NCI-H2107 treated with DMSO at 0.1 percent for 48 hours (cell line): ENCODE measurements around the gene ZNF74.
"Not testable (repeated sequence)": the region's sequence is repeated elsewhere in the genome, so short reads cannot be mapped to it uniquely, and the experiment has no call there.

Source experiments
- DNase-seq: peaks from one replicate; lab custom pipeline; 2025; ENCODE audit not compliant: unreplicated experiment; lab: John Stamatoyannopoulos, UW

The ZNF74 gene

DNA sequence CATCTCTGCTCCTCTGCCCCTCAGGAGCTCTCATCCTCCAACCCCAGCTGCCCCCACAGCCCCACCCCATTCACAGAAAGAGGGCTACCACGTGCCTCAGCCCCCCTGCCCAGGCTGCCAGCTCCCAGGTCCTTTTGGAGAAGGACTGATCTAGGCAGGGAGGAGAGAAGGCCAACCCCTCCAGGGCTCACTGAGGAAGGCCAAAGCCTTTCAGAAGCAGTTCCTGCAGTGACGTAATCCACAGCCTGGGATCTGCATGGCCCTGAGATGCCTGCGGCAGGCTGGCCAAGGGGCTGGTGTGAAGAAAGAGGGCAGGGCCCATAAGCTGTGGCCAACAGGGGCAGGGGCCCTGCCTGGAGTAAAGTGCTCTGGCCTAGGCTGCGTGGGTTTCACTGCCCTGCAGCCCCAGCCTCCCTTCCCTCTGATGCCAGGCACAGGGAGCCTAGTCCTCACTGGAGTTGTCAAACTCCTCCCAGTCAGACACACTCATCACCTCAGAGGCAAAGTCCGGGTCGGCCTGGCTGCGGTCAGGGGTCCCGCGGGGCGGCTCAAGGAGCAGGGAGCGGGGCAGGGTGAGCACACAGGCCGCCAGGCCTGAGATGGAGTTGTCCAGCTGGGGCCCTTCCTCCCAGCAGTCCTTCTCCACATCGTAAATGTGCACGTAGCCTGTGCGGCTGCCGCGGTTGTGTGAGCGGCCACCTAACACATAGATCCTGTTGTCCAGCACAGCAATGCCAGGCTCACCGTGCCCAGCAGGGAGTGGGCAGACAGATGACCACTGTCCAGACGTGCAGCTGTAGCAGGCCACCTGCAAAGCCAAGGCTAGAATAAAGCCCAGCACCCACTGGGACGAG, 47.9 kb downstream of the ZNF74 start:
- DNase-seq = no peak

DNA sequence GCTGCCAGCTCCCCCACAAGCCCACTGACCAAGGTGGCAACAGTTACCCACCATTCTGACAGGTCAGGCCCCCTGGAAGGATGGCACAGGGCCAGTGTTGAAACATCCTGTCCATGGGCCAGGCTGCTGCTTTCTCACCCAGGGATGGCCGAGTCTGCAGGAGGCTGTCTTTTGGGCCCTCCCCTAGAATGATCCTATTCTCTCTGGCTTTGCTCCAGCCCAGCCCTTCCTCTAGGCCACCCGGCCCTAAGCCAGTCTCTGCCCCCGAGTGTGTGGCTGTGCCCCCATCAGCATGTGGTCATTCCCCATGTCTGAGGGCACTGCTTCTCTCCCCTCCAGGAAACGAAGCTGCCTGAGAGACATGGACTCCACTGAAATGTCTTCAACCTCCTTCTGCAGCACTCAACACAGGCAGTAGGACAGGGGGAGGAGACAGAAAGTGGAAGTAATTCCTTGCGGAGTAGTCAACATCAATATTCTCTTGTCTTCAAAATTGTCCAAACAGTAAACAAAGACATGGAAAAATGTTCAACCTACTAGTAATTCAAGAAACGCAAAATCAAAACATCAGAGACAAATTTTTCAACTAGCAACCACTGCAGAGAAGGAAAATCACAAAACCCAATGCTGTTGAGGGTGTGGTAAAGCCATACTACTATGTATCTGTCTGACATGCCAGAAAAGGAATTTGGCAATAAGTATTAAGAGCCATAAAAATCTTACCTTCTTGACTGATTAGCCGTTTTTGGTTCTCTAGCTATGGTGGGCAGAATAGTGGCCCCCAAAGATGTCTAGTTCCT, 48.7 kb downstream of the ZNF74 start:
- DNase-seq = no peak

DNA sequence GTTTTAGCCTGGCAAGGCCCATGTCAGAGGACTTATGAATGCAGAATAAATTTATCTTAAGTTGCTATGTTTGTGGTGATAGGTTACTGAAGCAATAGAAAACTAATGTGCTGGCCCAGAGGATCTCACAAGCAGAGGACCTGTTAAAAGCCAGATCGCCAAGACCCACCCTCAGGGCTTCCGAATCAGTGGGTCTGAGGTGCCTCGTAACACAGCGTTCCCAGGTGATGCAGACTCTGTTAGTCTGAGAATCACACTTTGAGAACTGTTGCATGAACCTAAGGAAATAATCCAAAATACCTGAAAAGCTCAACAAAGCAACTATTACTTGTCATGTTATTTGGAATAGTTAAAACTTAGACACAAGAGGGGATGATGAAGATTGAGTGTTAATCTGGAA, 50.4 kb downstream of the ZNF74 start:
- DNase-seq = no peak

DNA sequence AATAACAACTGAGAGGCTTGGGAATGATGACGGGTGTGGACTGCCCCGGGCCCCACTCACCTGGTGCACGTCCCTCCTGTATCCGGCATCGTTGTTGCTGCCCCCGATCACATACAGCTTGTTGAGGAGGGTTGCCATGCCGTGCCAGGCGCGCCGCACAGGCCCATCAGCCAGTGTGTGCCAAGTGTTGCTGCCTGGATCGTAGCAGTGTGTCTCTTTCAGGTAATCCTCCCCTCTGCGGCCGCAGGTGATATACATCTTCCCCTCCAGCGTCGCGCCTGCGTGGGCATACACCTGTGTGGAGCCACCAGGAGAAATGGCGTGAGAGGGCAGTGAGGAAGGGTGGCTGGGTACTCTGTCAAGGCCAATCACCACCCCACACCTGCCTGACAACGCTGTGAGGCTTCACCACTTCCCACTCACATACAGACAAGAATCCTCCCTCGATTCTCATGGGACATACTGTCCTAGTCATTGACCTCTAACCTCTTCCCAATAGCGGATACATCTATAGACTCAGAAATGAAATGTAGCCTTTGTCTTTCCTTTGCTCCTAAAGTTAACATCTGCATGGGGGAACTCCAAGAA, 52.5 kb downstream of the ZNF74 start:
- DNase-seq = no peak

DNA sequence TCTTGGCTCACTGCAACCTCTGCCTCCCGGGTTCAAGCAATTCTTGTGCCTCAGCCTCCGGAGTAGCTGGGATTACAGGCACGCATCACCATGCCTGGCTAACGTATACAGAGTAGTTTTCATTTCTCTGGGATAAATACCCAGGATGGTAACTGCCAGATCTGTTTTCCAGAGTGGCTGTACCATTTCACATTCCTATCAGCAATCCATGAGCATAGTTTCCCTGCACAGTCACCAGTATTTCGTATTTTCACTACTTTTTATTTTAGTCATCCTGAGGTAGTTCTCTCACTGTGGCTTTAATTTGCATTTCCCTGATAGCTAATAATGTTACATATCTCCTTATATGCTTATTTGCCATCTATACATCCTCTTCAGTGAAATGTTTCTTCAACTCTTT, 54.7 kb downstream of the ZNF74 start:
- no peak for DNase-seq

DNA sequence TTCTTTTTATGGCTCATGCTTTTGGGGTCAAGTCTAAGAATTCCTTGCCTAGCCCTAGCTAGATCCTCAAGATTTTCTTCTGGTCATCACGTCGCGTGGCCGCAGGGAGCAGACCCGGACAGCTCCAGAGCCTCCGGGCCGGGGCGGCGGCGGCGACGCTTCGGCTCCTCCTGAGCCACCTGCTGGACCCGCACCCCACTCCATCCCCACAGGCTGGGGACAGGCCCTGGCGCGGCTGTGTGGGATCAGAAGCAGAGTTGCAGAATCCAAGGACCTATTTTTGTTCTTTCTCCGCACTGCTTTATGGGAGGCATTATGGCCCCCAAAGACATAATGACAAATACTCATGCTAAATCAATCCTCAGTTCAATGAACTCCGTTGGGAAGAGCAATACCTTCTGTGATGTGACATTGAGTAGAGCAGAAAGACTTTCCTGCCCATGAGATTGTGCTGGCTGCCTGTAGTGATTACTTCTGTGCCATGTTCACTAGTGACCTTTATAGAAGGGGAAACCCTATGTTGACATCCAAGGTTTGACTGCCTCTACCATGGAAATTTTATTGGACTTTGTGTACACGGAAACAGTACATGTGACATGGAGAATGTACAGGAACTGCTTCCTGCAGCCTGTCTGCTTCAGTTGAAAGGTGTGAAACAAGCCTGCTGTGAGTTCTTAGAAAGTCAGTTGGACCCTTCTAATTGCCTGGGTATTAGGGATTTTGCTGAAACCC, 56.0 kb downstream of the ZNF74 start:
- DNase-seq = no peak

DNA sequence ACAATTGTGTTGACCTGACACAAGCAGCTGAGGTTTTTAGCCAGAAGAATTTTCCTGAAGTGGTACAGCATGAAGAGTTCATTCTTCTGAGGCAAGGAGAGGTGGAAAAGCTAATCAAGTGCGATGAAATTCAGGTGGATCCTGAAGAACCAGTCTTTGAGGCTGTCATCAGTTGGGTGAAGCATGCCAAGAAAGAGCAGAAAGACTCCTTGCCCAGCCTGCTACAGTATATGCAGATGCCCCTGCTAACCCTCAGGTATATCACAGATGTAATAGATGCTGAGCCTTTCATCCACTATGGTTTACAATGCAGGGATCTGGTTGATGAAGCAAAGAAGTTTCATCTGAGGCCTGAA, 56.6 kb downstream of the ZNF74 start:
- no peak for DNase-seq

DNA sequence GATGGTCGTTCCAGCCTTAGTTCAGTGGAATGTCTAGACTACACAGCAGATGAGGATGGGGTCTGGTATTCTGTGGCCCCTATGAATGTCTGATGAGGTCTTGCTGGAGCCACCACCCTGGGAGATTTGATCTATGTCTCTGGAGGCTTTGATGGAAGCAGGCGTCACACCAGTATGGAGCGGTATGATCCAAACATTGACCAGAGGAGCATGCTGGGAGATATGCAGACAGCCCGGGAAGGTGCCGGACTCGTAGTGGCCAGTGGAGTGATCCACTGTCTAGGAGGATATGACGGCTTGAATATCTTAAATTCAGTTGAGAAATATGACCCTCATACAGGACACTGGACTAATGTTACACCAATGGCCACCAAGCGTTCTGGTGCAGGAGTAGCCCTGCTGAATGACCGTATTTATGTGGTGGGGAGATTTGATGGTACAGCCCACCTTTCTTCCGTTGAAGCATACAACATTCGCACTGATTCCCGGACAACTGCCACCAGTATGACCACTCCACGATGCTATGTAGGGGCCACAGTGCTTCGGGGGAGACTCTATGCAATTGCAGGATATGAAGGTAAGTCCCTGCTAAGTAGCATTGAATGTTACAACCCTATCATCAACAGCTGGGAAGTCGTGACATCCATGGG, 57.3 kb downstream of the ZNF74 start:
- not testable (repeated sequence) for DNase-seq

- DNase-seq = no peak
These were observed 58.0 kb downstream of the ZNF74 start for GRCh38 chr22:20451920-20452319.

- no peak for DNase-seq
These were observed 59.3 kb downstream of the ZNF74 start for GRCh38 chr22:20453222-20453621.

DNA sequence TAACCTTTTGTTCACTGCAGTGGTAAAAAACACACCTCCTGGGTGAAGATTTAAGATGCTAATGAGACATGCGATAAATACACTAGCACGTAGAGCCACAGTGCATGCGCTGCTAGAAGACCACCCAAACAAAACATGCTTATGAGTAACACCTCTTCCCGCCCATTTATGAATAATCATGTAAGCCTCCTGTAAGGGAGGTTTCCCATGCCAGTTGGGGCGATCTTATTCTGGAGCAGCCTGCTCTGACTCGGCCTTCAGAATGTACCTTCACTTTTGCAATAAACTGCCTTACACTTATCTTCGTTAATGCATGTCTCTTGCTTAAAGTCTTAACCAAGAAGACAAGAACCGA, 61.7 kb downstream of the ZNF74 start:
- DNase-seq = no peak

DNA sequence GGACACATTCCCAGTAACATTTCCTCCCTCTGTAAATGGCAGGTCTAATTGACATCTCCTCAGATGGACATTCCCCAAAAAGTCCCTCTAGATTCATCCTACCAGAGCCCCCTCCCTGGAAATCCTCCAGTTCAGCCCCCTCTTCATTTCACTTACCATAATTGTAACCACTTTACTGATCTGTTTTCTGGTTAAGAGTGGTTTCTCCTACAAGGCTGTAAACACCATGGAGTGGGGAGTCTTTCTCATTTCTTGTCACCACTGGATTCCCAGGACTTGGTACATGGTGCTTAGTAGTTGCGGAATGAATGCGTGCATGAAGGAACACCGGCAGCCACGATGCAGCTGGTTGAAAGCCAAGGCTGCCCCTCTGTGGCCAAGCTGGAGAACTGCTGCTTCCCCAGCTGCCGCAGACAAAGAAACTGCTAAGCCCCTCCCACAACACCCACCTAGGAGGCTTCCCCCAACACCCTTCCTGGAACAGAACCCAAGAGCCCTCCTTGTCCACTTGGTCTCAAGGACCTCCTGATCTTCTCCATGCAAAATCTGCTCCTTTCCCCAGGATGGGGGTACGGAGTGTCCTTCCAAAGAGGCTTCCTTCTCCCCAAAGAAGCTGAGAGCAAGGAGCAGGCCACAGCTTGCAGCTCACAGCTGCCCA, 62.2 kb downstream of the ZNF74 start:
- DNase-seq = no peak

GRCh38 chr22:20456722-20457076, 62.7 kb downstream of the ZNF74 start:
- DNase-seq = no peak

DNA sequence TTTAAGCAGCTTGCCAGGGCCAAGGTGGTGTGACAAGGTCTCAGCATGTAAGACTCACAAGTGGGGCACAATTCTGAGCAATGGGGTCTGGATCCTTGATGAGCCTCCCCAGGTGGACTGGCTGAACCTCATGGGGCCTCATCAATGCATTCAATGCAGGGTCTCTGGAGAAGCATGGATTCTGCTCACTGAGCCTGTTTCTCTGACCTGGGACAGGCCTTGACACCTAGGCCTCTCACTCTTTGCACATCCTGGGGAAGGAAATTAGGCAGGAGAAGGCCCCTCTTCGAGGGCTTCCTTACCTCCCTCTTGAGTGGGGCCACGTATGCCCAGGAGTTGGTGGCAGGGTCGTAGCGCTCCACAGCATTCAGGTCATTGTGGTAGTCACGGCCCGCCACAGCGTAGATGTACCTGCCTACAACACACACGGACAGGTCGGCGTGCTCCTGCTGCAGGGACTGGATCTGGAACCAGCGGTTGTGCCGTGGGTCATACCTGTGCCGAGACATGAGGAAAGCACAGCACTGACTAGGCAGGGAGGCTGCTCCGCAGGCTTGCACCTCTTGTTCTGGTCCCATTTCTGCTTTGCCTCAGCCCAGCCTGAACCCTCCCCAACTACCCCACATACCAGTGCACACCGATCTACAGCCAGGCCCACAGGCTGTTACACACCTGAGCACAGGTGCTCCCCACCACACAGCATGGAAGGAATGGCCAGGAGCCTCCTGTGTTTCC, 63.7 kb downstream of the ZNF74 start:
- DNase-seq = no peak
